BJ (cell line): ENCODE data around the gene GPR143. TPM values are rescaled to one million over a fixed set of nuclear protein-coding genes. Genes with fewer than 3 reads are reported as not detected.

Experiments used
- CTCF ChIA-PET: fragments of 350-600 bp; formaldehyde crosslinking; extraction: SDS; loops from one replicate; lab custom pipeline; 2021; ENCODE audit warnings: antibody characterized with exemption, inconsistent platforms; lab: Yijun Ruan, JAX
- POLR2A ChIA-PET: fragments of 300-600 bp; sonication (Branson Sonifier 250); formaldehyde crosslinking; extraction: SDS; loops from one replicate; lab custom pipeline; 2021; ENCODE audit warnings: antibody characterized with exemption; lab: Charles Lee
- DNase-seq: peaks from one replicate; pipeline ENCODE4 v3.0.0-alpha.2; 2011; ENCODE audit warnings: low read depth
- H3K27me3 ChIP-seq: 2 replicates; pipeline ENCODE4 v1.6.0; 2011; ENCODE audit warnings: low read length; ENCODE audit not compliant: control insufficient read depth, insufficient read depth
- H3K36me3 ChIP-seq: 2 replicates; pipeline ENCODE4 v1.5.1; 2011; ENCODE audit warnings: low read length; ENCODE audit not compliant: control insufficient read depth, insufficient read depth
- H3K4me3 ChIP-seq: 2 replicates; pipeline ENCODE4 v1.5.1; 2011; ENCODE audit warnings: low read depth, mild to moderate bottlenecking, control low read depth, low read length
- CTCF ChIP-seq: IDR thresholded peaks from 2 replicates; pipeline ENCODE4 v1.5.1; 2011; ENCODE audit warnings: low read depth, mild to moderate bottlenecking, control low read depth, inconsistent platforms, low read length, moderate library complexity; ENCODE audit not compliant: insufficient read depth
- polyA plus RNA-seq: library from polyadenylated mRNA; depleted of rRNA; stranded (reverse); fragments of >200 nt; gene quantifications from 2 replicates; pipeline ENCODE4 v1.2.3, GENCODE V29; 2011

Gene GPR143
- polyA plus RNA-seq, 1 experiment, result not detected

- ChIA-PET POLR2A (no interaction called here), CTCF (interaction anchor here (1.3 kb wide), 1 partner anchor 969 kb away, joined by 3 read pairs; no protein-coding TSS in a partner anchor)
- no peak for DNase-seq
- no peak for TF ChIP-seq CTCF
- Histone ChIP-seq H3K36me3 (no peaks in the 10 kb centered on the region), H3K4me3 (no peak overlapping the region), H3K27me3 (peaks cover 11% of the 10 kb centered on the region; the same call in 1 of the 2 replicates)
Measured at GRCh38 chrX:9785254-9785943, 19.8 kb upstream of the GPR143 start.

GRCh38 chrX:9784332-9784731, 18.7 kb upstream of the GPR143 start:
- DNase-seq, result no peak
- POLR2A ChIA-PET, result no interaction called here
- Histone ChIP-seq H3K4me3 (no peak overlapping the region), H3K27me3 (peaks cover 11% of the 10 kb centered on the region; the same call in 1 of the 2 replicates), H3K36me3 (no peaks in the 10 kb centered on the region)
- no peak for TF ChIP-seq CTCF
- CTCF ChIA-PET, result interaction anchor here (1.3 kb wide), 1 partner anchor 968 kb away, joined by 3 read pairs; no protein-coding TSS in a partner anchor

GRCh38 chrX:9781941-9782340, 16.3 kb upstream of the GPR143 start:
- DNase-seq, result no peak
- Histone ChIP-seq H3K27me3 (peaks cover 4% of the 10 kb centered on the region; the same call in 1 of the 2 replicates), H3K4me3 (no peak overlapping the region), H3K36me3 (no peaks in the 10 kb centered on the region)
- ChIA-PET POLR2A (no interaction called here), CTCF (no interaction called here)
- TF ChIP-seq CTCF, result no peak

- ChIA-PET CTCF (no interaction called here), POLR2A (no interaction called here)
- H3K27me3 ChIP-seq, result no peaks in the 10 kb centered on the region
- no peak for TF ChIP-seq CTCF
- no peaks in the 10 kb centered on the region for H3K36me3 ChIP-seq
- DNase-seq, result no peak
- H3K4me3 ChIP-seq, result no peak overlapping the region
Measured at GRCh38 chrX:9775930-9776329, 10.3 kb upstream of the GPR143 start.

GRCh38 chrX:9772943-9773342, 7.3 kb upstream of the GPR143 start:
- no peaks in the 10 kb centered on the region for H3K27me3 ChIP-seq
- ChIA-PET CTCF (no interaction called here), POLR2A (no interaction called here)
- no peak overlapping the region for H3K4me3 ChIP-seq
- H3K36me3 ChIP-seq, result no peaks in the 10 kb centered on the region
- DNase-seq, result no peak
- TF ChIP-seq CTCF, result no peak
